ENCODE results near the gene ARL8A. TPM values are rescaled to one million over a fixed set of nuclear protein-coding genes. Genes with fewer than 3 reads are reported as not detected.

ARL8A gene
- total RNA-seq, 2 donors from 2014 or later = 18.1 to 21.0 TPM

- TF ChIP-seq POLR2A (IDR thresholded peaks at IDR 0.05) = no peak
- no peak for TF ChIP-seq CTCF (IDR thresholded peaks at IDR 0.05)
- DNase-seq = no peak
- H3K27ac ChIP-seq = no peak overlapping the region
- intact Hi-C loops (cut with DNase I) = loop anchor here (10.0 kb wide), 1 partner anchor 233 kb away; no protein-coding TSS in a partner anchor
- H3K36me3 ChIP-seq (replicated peaks in 1 of 2; ENCODE audit: insufficient read depth in 1 of 2, low read depth in 2 of 2) = no peaks in the 10 kb centered on the region
- no peak overlapping the region for H3K4me3 ChIP-seq
- no peaks in the 10 kb centered on the region for H3K27me3 ChIP-seq
- 89 to 95% methylated on average over 12 to 26 of the region's 26 CpGs for whole genome bisulfite sequencing, 2 donors
- ATAC-seq = no peak
- H3K9me3 ChIP-seq = no peaks in the 10 kb centered on the region
- H3K4me1 ChIP-seq = peaks cover 24% of the 10 kb centered on the region
Observed at GRCh38 chr1:202127836-202128622, 16.5 kb downstream of the ARL8A start.

- no peak overlapping the region for H3K27ac ChIP-seq
- no peak for ATAC-seq
- H3K36me3 ChIP-seq (replicated peaks in 1 of 2; ENCODE audit: insufficient read depth in 1 of 2, low read depth in 2 of 2) = no peaks in the 10 kb centered on the region
- H3K4me3 ChIP-seq = no peak overlapping the region
- H3K27me3 ChIP-seq = no peaks in the 10 kb centered on the region
- H3K4me1 ChIP-seq = peaks cover 14% of the 10 kb centered on the region
- TF ChIP-seq CTCF (IDR thresholded peaks at IDR 0.05) = no peak
- TF ChIP-seq POLR2A (IDR thresholded peaks at IDR 0.05) = no peak
- 91% methylated on average over 6 of the region's 6 CpGs for WGBS, 2 donors
- no peaks in the 10 kb centered on the region for H3K9me3 ChIP-seq
- DNase-seq = no peak
- intact Hi-C loops (cut with DNase I) = loop anchor here (10.0 kb wide), 1 partner anchor 232 kb away; no protein-coding TSS in a partner anchor
Observed at GRCh38 chr1:202127061-202127460, 17.5 kb downstream of the ARL8A start.

GRCh38 chr1:202126426-202126825, 18.1 kb downstream of the ARL8A start:
- no peak overlapping the region for H3K27ac ChIP-seq
- WGBS, 2 donors = 46 to 66% methylated on average over 9 of the region's 9 CpGs
- intact Hi-C loops (cut with DNase I) = loop anchor here (10.0 kb wide), 1 partner anchor 232 kb away; no protein-coding TSS in a partner anchor

GRCh38 chr1:202125611-202126010, 18.9 kb downstream of the ARL8A start:
- Histone ChIP-seq H3K27me3 (no peaks in the 10 kb centered on the region), H3K9me3 (no peaks in the 10 kb centered on the region), H3K4me3 (no peak overlapping the region), H3K4me1 (no peaks in the 10 kb centered on the region), H3K27ac (no peak overlapping the region), H3K36me3 (replicated peaks in 1 of 2; ENCODE audit: insufficient read depth in 1 of 2, low read depth in 2 of 2) (no peaks in the 10 kb centered on the region)
- no peak for DNase-seq
- no peak for TF ChIP-seq POLR2A (IDR thresholded peaks at IDR 0.05)
- TF ChIP-seq CTCF (IDR thresholded peaks at IDR 0.05) = no peak
- ATAC-seq = no peak
- WGBS, 2 donors = 86 to 90% methylated on average over 7 to 8 of the region's 8 CpGs
- intact Hi-C loops (cut with DNase I) = loop anchor here (10.0 kb wide), 1 partner anchor 231 kb away; no protein-coding TSS in a partner anchor

More at GRCh38 chr1:202126426-202126825, 18.1 kb downstream of the ARL8A start:
- H3K4me1 ChIP-seq = peaks cover 8% of the 10 kb centered on the region
- H3K27me3 ChIP-seq = no peaks in the 10 kb centered on the region
- no peak for DNase-seq
- no peaks in the 10 kb centered on the region for H3K36me3 ChIP-seq (replicated peaks in 1 of 2; ENCODE audit: insufficient read depth in 1 of 2, low read depth in 2 of 2)
- no peak for ATAC-seq
- H3K4me3 ChIP-seq = no peak overlapping the region
- no peaks in the 10 kb centered on the region for H3K9me3 ChIP-seq
- TF ChIP-seq CTCF (IDR thresholded peaks at IDR 0.05) (no peak), POLR2A (IDR thresholded peaks at IDR 0.05) (no peak)

Data from body of pancreas (tissue), 4 donors.